GM19324 (cell line): ENCODE measurements around the gene TMEM252.

Experiments
- ATAC-seq: cut with Tn5 transposase; IDR thresholded peaks from one replicate; pipeline ENCODE4 v1.9.1; 2021; ENCODE audit warnings: mild to moderate bottlenecking, moderate library complexity; ENCODE audit not compliant: unreplicated experiment, low FRiP score

TMEM252 gene, protein sequence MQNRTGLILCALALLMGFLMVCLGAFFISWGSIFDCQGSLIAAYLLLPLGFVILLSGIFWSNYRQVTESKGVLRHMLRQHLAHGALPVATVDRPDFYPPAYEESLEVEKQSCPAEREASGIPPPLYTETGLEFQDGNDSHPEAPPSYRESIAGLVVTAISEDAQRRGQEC

DNA sequence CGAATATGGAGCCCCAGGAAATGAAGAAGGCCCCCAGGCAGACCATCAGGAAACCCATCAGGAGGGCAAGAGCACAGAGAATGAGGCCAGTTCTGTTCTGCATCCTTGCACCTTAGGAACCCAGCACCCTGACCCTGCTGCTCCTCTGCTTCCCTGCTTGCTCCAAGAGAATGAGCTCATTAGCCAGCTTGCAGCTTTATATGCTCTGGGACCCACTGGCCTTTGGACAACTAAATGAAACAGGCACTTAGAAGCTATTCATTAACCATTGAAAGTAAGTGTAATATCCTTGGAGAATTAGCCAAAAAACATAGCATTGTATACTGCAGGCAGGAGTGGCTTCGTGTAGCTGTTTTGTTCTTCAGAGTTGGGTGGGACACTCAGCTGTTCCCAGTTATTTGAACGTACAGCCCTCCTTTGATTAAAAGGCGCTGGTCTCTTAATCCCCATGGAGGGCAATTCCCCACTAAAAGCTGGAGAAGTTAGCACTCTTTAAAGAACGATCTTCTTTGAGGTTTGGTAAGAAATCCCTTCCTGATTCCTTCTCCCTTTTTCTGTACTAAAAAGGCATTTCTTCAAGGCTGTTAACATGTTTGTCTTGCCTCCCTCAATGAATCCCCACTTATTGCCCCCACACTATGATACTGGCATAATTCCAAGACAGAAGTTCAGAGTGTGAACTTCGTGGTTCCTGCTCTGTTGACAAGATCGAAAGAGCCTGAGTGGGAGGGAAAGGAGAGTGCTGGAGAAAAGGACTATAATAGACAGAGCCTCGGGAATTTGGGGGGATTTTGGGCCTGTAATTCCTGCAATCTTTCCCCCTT lies at the start of gene TMEM252:
TSS of gene TMEM252 (minus strand) at position 172 of the 824 bp plus-strand sequence. CDS start at position 103, 69 bp downstream.
- no peak for ATAC-seq

DNA sequence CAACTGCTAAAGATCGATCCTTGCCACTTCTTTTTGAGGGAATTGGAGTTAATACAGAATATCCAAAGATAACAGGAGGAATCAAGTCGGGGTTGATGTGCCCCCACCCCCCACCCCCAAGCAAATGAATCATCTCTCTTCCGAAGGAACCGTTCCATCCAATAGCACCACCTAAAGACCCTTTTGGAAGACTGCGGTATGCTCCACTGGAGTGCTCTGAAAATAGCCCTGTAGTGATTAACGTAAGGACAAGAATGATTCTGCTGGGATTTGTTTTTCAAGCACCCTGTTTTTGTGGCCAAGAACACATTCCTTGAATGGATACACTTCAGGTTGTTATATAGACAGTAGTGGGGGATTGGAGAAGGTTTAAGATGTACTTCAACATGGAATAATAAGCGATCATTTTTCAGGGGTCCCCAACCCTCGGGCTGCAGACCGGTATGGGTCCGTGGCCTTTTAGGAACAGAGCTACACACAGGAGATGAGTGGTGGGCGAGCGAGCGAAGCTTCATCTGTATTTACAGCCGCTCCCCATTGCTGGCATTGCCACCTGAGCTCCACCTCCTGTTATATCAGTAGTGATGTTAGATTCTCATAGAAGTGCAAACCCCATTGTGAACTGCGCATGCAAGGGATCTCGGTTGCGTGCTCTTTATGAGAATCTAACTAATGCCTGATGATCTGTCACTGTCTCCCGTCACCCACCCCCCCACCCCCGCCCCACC lies 44.5 kb upstream of the TMEM252 start:
- no peak for ATAC-seq

DNA sequence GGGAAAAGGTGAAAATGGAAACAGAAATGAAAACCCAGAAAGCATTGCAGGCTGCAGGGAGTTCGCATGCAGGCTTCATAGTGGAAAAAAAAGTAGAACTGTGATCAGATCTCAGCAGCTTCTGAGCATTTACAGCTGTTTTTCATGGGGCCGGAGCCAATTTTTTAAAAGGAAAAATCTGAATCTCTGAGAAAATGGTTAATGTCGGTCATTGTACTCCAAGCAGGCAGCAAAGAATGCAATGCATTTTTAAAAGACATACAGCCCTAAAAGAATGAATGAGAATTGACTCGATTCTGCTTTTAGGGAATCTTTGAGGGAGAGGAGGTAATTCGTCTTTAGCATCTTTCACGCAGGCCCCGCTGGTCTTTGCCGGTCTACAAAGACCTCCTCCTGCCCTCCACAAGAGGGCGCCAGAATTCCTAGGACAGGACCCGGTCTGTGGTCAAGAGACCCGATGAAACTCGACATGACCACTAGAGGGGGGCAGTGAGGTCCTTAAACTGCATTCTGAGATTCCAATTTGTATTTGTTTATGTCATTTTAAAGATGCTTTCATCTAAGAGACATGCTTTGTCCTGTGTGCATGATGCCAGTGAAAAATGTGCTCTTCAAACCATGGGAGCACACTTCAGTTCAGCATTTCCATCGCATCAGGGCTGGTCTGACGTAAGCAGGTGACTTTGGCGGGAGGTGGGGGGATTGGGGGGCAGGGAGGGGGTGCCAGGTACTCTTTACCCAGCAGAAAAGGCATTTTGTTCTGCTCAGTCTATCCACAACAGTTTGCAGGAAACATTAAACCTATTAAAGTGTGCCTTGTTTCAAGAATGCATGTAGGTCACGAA lies 43.7 kb upstream of the TMEM252 start:
- peak; percentile 78 for ATAC-seq

DNA sequence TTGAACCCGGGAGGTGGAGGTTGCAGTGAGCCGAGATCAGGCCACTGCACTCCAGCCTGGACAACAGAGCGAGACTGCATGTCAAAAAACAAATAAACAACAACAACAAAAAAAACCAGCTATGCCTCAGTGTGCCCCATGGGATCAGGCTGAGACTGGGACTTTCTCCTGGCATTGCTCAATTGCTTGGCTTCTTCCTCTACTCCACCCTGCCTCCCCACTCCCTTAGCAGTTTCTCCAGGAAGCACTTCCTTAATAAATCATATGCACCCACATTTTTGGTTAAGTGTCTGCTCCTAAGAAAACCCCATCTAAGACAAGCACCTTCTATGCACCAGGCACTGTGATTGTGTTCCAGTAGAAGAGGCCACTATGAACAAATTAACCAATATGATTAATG lies 41.0 kb upstream of the TMEM252 start:
- no peak for ATAC-seq

DNA sequence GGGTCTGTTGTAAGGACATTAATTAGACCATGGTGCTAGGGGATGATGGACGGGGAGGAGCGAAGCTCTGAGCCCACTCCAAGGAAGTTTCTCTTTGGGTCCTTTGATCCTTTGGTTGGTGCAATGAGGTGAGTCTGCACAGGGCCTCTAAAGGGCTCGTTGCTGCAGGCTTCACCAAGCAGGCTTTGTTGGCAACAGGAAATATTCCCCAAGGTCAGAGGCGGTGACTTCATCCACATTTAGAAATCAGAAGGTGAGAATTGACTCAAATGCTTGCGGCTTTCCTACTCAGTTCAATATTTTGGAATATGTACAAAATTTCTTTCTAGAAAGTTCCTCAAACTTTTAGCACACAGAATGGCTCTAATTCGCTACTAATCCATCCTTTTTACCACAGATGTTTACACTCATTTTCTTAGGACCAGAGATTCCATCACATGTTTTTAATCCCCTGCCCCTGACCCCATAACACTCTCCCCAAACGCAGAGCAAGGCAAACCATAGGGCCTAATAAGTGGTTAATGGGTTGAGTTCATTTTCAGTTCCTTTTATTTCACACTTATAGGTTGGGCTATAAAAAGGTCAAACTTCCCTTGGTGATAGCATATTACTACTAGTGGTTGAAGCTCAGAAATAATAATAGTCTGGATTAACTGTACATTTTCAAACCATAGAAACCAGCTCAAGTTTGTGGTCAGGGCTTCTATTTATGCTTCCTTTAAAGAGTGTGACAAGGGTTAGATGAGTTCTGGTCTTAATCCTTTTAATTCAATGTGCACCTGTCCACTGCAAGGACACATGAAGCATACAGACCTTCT lies 37.3 kb upstream of the TMEM252 start:
- no peak for ATAC-seq

DNA sequence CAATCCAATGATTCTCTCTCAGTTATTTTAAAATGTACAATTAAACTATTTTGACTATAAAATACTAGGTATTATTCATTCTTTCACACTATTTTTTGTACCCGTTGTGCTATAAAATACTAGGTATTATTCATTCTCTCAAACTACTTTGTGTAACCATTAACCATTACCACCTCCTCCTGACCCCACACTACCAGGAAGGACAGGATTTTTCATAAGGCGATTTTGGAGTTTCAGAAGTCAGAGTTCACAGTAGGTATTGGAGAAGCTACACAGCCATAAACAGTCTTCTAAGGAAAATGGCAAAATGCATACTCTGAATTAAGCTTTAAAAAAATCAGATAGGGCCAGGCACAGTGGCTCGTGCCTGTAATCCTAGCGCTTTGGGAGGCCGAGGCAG lies 35.1 kb upstream of the TMEM252 start:
- no peak for ATAC-seq

DNA sequence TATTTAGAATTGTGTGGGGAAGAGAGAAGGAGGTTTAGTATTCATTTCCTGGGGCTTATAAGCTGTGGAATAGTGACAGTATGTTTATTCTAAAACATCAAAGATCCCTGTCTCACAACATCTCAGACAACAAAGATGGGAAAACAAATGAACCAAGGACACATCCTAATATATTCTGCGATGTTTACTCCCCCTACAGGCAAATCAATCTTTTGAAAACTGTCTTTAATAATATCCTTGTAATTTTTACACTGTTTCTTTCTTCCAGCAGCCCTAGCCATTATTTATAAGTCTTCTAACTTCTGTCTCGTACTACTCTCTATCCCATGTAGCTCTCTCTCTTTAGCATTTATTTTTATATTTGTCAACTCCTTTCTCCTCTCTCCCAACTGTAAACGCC lies 33.5 kb upstream of the TMEM252 start:
- no peak for ATAC-seq

DNA sequence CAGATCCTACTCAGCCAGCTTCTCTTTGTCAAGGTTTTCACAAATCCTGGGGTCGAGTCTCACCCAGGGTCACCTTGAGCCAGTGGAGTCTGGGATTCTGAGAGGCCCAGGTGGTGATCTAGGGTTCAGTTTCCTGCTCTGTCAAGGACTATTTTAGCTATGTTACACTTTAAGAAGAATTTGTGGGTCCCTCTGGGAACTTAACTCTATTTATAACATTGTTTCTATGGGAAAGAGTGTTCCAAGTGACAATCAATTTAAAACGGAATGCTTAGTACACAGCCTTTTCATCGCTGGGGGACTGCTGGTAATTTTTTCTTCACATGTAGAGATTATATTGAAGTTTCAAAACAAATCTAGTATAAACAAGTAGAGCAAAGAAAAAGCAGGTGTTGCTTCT lies 26.9 kb upstream of the TMEM252 start:
- no peak for ATAC-seq

DNA sequence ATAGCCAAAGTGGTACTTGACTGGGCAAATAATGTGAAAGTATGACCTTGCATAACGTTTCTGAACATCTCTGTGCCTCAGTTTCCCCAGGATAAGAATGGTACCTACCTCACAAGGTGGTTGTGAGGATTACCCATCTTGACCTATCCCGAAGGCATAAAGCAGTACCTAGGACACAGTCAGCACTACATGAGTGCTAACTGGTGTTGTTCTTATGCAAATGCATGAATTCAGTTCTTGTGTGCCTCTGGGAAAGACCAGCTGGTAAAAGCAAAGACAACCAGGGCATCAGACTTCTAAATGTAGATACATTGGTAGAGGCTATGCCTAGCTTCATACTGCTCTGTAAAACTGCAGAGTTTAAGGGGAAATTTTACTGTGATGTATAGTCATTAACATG lies 21.8 kb upstream of the TMEM252 start:
- no peak for ATAC-seq

DNA sequence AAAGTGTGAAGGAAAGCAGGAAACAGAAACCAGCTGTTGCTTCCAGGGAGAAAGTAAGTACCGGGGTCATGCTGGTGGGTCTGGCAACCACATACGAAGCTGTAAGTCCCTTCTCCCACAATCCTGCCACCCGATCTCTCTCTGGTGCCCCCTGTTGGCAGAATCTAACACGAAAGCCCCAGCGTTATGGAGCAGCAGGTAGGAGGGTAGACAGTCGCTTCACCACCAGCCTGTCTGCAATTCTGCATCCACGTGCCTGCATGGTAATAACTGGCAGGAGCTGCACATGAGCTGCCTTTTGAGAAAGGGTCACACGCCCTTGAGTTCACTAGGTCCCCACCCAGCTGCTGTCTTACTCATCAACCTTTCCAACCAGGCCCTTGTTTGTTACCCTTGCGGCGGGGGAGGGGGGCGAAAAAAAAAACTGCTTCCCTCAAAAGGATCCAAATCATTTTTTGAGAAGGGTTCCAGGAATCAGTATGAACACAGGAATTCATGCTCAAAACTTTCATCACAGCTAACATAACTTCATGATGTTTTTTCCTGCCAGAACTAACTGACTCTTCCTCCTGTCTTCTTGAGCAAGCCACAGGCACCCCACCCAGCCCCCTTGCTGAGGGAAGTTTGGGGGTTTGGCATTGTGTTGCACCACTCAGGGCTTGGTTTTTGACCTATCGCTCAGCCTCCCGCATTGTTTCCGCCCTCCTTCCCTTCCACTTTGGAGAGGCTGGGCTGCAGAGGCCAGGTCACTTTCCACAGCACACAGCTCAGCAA lies 19.6 kb upstream of the TMEM252 start:
- peak; percentile 57 for ATAC-seq

DNA sequence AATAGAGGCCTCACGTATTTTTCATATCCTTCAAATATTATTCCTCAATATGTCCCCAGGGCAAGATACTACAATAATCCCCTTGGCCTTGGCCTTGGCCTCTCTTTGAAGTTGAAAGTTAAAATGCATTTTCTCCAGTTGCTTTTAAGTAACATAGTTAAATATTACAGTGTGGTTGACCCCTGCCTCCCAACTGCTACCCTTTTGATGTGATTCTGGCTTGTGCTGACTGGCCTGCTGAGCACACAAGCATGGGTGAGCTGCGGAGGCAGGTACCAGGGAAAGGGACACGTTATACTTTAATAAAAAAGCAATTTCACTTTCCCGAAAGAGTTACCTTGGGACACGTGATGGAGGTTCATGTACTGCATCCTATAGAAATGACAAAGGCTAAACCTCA lies 17.9 kb upstream of the TMEM252 start:
- ATAC-seq: no peak

DNA sequence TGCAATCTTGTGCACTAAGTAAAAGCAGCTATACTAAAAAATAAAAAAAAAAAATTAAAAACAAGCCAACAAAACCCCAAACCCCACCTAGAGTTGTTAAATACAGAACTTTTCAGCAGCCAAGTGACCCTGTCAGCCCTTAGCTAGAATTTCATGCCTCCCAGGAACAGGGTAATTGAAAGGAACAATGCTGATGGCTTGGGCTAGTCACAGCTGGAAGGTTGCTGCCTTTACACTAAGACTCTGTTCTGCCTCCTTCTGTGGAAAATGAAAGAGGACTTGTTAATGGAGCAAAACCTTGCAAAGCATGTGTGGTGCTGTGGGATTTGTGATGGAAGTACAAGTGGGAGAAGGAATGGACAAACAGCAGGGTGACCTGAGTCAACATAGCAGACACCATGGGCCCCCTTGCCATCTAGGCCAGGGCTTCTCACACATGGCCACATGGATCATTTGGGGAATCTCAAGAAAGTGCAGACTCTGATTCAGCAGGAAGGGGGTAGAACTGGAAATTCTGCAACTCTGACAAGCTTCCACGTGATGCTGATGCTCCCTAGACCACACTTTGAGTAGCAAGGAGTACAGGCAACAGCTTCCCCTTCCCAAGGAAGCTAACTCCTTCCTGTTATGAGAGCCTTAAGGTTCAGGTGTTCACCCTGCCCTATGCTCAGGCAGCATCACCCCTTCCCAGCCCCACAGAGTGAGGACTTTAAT lies 14.9 kb upstream of the TMEM252 start:
- ATAC-seq: no peak

DNA sequence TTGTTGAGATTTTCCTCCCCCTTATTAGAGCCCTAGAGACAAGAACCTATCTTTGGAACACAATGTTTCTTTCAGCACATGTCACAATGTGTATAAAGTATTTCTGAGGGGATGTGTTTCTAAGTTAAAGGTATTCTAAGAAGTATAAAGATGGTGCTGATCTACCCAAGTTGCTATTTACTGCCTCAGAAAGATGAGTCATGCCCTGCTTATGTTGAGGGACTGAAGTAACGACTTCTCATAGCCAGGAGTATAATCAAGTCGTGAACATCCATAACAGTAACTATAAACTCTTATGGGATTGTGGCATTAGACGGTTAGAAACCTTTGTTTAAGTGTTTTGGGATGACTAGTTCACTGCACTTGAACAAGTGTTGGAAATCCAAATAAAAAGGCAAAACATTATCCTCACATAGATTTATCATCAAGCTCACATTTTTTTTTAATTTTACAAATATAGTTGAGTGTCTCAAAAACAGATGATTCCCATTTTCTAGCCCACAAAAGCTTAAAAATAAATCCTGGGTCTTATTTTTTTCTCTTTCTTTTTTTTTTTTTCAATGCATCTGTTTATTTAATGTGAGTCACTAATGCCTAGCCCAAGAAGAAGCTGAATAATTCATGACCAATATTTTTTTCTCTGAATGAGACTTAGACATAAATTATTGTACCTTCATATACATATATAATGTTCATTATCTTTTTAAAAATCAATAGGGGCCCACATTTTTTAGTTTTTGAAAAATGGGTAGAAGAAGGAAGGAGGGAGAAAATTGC lies 12.2 kb upstream of the TMEM252 start:
- no peak for ATAC-seq

DNA sequence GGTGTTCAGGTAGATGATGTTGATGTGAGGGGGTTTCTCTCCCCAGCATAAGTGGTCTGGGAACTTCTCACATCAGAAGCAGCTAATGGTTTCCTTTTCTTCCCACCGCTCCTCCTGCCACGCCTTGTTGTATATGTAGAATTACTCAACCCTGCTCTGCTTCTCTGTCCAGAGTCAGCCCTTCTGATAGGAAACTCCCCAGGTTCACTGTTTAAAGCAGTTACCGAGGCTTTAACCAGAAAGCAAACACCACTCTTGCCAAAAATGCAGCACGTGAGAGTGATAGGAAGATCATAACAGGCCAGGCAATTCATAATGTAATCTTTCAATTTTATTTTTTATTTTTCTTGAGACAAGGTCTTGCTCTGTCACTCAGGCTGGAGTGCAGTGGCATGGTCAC lies 10.5 kb upstream of the TMEM252 start:
- ATAC-seq: no peak

DNA sequence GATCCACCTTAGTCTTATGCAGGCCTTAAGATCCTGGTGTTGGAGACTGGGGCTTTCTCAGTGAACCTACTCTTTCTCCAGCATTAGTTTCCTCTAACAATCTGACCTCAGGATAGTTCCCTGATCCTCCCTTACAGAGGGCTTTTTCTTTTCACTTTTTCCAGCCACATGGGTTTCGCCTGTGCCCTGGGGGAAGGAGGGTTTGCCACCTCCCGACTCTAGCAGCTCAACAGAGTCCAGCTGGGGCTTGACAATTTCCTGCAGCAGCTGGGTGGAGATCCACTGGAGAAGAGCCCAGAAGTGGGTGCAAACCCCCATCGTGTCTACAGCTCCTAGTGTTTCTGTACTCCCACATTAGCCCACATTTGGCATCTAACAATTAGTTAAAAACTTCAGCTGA lies 7.6 kb upstream of the TMEM252 start:
- no peak for ATAC-seq

DNA sequence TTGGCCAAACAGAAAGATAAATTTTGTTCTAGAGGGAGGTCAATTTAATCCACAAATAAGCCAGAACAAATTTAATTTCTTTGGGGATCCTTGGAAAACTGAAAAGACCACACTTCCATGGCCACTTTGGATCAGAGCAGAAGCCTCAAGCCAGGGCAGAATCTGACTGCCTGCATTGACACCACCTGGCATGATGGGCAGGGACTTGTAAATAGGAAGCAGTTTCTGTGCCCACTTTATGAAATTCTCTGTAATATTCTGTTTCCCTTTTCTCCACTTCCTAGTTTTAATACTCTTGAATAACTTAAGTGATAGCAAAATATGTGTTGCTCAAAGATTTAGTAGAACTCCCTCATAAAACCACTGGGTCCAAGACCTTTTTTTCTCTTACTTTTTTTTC lies 6.7 kb upstream of the TMEM252 start:
- no peak for ATAC-seq

DNA sequence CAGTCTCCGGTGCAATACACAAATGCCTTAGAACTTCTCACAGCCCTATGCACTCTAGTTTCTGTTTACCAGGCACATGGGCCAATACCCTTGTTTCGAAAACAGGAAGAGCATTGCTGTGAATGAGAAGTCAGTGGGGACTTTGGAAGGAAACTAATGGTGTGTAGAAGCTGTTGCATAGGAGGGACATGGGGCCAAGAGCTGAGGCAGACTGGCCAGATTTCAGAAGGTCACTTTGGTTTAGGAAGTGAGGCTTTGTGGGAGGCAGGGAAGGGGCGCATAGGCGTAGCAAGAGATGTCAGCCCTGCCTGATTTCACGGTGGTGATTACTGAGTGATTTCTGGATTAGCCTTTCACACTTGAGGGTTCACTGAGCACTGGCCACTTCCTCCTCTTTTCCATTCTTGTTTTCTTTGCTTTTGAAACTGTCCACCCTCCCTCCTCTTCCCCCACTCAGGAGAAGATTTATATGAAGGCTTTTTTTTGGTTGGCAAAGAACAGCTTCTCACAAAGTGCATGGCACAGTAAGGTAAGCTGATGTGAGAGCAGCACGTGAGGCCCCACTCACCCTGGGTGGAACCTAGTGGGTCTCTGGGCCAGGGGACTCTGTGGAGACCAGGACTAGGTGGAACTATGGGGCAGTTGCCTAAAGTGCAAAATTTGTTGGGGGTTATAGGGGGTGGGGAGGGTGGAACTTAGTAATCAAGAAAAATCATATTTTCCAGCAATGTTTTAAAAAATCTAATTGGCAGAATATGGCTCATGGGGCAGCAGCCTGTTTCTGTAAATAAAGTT lies 6.1 kb upstream of the TMEM252 start:
- peak; percentile 90 for ATAC-seq
